Small intestine (tissue), 7 donors: Measurements from ENCODE around the gene SLC49A3. TPM values are rescaled to one million over a fixed set of nuclear protein-coding genes. Genes with fewer than 3 reads are reported as not detected.
"Not testable (repeated sequence)": the region's sequence is repeated elsewhere in the genome, so short reads cannot be mapped to it uniquely, and the experiment has no call there.

ENCODE experiments used
- DNase-seq, 2 donors: peaks; one replicate each; pipeline versions ENCODE4 v3.0.0 to v3.0.0-alpha.2; 2013
- FAIRE-seq: peaks from 2 replicates; lab custom pipeline; 2012; peaks lifted over from hg19 to GRCh38; lab: Jason Lieb, UNC
- H3K27ac ChIP-seq, 3 donors: one replicate each; pipeline ENCODE4 v1.5.1; 2013; ENCODE audit warnings: low read length in 2 of 3, mild to moderate bottlenecking in 2 of 3, control low read depth in 1 of 3, inconsistent platforms in 1 of 3, low read depth in 1 of 3, moderate library complexity in 1 of 3
- H3K27me3 ChIP-seq, 3 donors: one replicate each; pipeline ENCODE4 v1.6.1; 2013; ENCODE audit warnings: low read length in 3 of 3, inconsistent platforms in 1 of 3; ENCODE audit not compliant: control insufficient read depth in 3 of 3, insufficient read depth in 3 of 3
- H3K36me3 ChIP-seq, 3 donors: one replicate each; pipeline ENCODE4 v1.6.1; 2013; ENCODE audit warnings: low read length in 3 of 3, inconsistent platforms in 1 of 3, low read depth in 1 of 3, mild to moderate bottlenecking in 1 of 3, moderate library complexity in 1 of 3; ENCODE audit not compliant: control insufficient read depth in 3 of 3, insufficient read depth in 2 of 3
- H3K4me1 ChIP-seq, 3 donors: one replicate each; pipeline ENCODE4 v1.6.1; 2013; ENCODE audit warnings: low read length in 2 of 3, inconsistent platforms in 1 of 3, low read depth in 1 of 3, mild to moderate bottlenecking in 1 of 3, moderate library complexity in 1 of 3; ENCODE audit not compliant: control insufficient read depth in 3 of 3, insufficient read depth in 2 of 3
- H3K4me3 ChIP-seq, 3 donors: one replicate each; pipeline ENCODE4 v1.5.1; 2013; ENCODE audit warnings: low read length in 3 of 3, control low read depth in 1 of 3, inconsistent platforms in 1 of 3, low read depth in 1 of 3, mild to moderate bottlenecking in 1 of 3, moderate library complexity in 1 of 3
- H3K9me3 ChIP-seq, 2 donors: one replicate each; pipeline ENCODE4 v1.6.1; 2013; ENCODE audit warnings: low read depth in 1 of 2, low read length in 1 of 2; ENCODE audit not compliant: control insufficient read depth in 2 of 2, insufficient read depth in 1 of 2
- whole genome bisulfite sequencing, 3 donors: extraction: QIAGEN DNeasy Blood & Tissue Kit; methylation state at CpG; one replicate each; pipeline ENCODE4 v1.1.7; 2013; 5-methylcytosine and 5-hydroxymethylcytosine counted together
- polyA plus RNA-seq, 4 donors: library from polyadenylated mRNA; stranded (reverse) in 3 of 4; unstranded in 1 of 4; fragments of 200-250 nt in 3 of 4; fragments of 120-200 nt in 1 of 4; gene quantifications; one replicate each; pipeline versions ENCODE4 v1.2.1 to v1.2.3, GENCODE V29; 2013
- donor health status: healthy with polysubstance abuse.
- donor health status: control.
- donor health status: control.
- donor health status: Bipolar disorder and iron deficiency.
- donor health status: healthy.

The SLC49A3 gene
- polyA plus RNA-seq, 4 donors, result 3.4 to 7.8 (median 4.6) TPM

DNA sequence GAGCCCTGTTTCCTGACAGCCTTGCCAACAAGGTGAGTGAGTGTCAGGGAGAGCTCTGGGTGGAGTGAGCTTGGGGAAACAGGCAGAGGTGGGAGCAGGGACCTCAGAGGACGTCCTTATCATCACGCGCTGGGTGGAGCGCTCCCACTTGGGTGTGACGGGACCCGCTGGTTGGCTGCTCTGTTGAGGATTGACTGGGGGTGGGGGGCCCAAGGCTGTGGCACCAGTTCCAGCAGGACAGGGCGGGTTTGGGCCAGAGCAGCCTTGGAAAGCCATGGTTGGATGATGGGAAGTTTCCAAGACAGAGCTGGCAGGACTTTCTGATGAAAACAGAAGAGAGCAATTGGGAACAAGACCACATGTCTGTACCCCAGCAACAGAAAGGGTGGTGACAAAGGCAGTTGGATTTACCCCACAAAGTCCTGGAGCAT lies 13.7 kb upstream of the SLC49A3 start:
- FAIRE-seq (no peak), DNase-seq (peak in 1 of 2 donors; percentile 63)
- Histone ChIP-seq H3K27me3 (no peaks in the 10 kb centered on the region), H3K36me3 (peaks cover 0 to 2% (median 0%) of the 10 kb centered on the region in 3 donors), H3K4me3 (no peak overlapping the region), H3K27ac (no peak overlapping the region), H3K4me1 (peaks cover 0 to 25% (median 0%) of the 10 kb centered on the region in 3 donors), H3K9me3 (no peaks in the 10 kb centered on the region)
- WGBS, 3 donors, result 61 to 75% (median 65%) methylated on average over 7 of the region's 7 CpGs

GRCh38 chr4:700587-701264 lies 11.8 kb upstream of the SLC49A3 start:
- no peak overlapping the region for H3K4me3 ChIP-seq
- no peak for DNase-seq
- 67 to 77% (median 71%) methylated on average over 16 of the region's 16 CpGs for WGBS, 3 donors

DNA sequence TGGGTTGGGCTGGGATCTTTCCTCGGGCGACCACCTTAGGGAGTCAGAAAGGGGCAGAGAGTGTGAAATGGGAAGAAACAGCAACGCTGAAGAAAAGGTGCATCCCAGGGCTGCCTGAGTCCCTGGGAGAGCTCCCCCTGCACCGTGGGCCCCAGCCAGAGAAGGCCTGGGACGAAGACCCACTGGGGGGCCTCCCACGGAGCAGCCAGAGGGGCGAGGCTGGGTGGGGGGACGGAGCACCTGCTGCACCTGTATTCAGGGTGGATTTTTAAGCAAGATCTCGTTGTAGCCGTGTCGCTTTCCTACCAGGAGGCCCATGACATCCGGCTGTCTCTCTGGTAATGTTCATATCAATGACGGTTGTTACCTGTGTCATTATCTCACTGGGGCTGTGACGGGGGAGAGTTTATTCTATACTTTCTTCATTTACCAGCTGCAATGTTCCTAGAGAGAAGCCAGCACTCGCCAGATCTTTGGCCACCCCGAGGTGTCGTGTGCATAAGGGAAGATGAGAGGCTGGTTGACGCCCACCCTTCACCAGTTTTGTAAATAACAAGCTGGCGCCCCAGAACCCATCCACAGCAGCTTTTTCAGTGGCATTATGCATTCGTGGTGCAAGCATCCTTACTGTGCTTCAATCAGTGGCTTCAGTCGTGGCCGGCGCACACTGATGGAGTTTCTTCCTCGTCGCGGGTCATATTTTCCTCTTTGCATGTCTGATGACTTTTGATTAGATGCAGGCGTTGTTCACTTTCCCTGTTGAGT lies 11.0 kb upstream of the SLC49A3 start:
- Histone ChIP-seq H3K4me3 (no peak overlapping the region), H3K4me1 (peaks cover 0 to 22% (median 0%) of the 10 kb centered on the region in 3 donors), H3K27ac (peak overlapping the region in 1 of 3 donors; percentile 60), H3K36me3 (peaks cover 0 to 2% (median 0%) of the 10 kb centered on the region in 3 donors), H3K9me3 (no peaks in the 10 kb centered on the region), H3K27me3 (peaks cover 0 to 1% (median 0%) of the 10 kb centered on the region in 3 donors)
- FAIRE-seq (no peak), DNase-seq (no peak)
- 84 to 86% (median 85%) methylated on average over 27 of the region's 27 CpGs for WGBS, 3 donors

More at GRCh38 chr4:700587-701264, 11.8 kb upstream of the SLC49A3 start:
- H3K4me1 ChIP-seq, result peaks cover 0 to 22% (median 0%) of the 10 kb centered on the region in 3 donors
- peaks cover 0 to 2% (median 0%) of the 10 kb centered on the region in 3 donors for H3K36me3 ChIP-seq
- H3K27ac ChIP-seq, result no peak overlapping the region
- no peak for FAIRE-seq
- no peaks in the 10 kb centered on the region for H3K9me3 ChIP-seq
- H3K27me3 ChIP-seq, result no peaks in the 10 kb centered on the region

DNA sequence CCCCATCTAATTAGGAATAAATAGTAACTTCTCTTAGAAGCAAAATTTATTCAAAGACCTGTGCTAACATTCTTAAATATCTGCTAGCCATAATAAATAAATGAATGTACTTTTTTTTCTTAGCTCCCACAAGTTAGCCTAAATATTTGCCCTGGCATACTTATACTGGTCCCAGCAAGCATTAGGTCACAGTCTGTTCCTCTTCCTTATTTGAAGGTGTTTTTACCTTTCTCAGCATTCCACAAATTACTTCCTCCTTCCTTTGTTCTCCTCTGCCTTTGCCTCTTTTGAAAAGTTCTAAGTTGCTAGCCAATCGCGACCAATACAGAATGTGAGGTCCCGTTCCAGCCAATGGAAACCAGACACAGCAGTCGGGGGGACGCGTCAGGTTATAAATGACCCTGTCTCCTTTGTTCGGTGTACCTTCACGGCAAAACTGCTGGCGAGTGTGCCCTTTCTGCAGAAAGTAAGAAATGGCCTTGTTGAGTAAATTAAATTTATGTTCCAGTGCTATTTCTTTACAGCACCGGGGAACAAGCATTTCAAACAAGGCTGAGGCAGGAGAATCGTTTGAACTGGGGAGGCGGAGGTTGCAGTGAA lies 5.5 kb upstream of the SLC49A3 start:
- not testable (repeated sequence) for H3K4me1 ChIP-seq, FAIRE-seq, DNase-seq, H3K27me3 ChIP-seq, H3K36me3 ChIP-seq, H3K27ac ChIP-seq, H3K4me3 ChIP-seq, H3K9me3 ChIP-seq
- WGBS, 3 donors, result 84 to 90% (median 89%) methylated on average over 12 of the region's 12 CpGs

DNA sequence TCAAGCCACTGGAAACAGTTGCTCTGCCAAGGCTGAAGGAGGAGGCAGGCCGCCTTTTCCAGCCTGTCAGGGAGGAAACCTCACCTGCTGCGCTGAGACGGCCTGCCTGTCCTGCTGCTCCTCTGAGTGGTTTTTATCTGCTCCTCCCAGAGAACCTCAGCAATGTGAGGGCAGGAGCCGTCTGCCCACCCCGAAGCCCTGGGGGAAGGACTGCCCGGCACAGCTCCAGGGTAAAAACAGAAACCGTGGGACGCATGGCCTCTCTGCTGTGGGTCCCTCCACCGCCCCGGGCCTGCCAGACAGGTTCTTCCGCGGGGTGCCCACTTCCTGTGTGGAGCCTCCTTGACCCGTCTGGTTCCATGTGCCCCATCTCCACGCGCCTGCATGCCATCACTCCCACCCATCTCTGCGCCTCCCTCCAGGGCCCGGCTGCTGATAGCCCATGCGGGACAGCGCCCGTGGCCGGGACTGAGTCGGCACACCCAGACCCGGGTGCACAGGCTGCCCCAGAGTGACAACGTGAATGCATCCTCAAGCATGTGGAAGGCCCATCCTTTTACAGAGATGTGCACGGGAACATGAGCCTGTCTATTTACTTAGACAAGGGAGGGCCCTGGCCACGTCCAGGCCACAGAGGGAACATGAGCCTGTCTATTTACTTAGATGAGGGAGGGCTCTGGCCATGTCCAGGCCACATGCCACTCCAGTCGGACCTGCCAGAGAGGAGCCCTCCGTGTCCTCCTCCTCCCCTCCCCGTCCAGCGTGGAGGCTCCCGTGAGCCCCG lies 4.0 kb upstream of the SLC49A3 start:
- no peaks in the 10 kb centered on the region for H3K36me3 ChIP-seq
- H3K27me3 ChIP-seq, result peaks cover 0 to 2% (median 2%) of the 10 kb centered on the region in 3 donors
- no peak for DNase-seq
- no peak overlapping the region for H3K27ac ChIP-seq
- FAIRE-seq, result no peak
- H3K4me3 ChIP-seq, result no peak overlapping the region
- no peaks in the 10 kb centered on the region for H3K9me3 ChIP-seq
- WGBS, 3 donors, result 82 to 88% (median 85%) methylated on average over 30 to 32 of the region's 32 CpGs
- H3K4me1 ChIP-seq, result peaks cover 0 to 18% (median 5%) of the 10 kb centered on the region in 3 donors

GRCh38 chr4:689723-690122 lies 772 bp upstream of the SLC49A3 start:
- peak overlapping the region in 2 of 3 donors; percentile 57 to 84 for H3K27ac ChIP-seq
- peaks cover 0 to 2% (median 0%) of the 10 kb centered on the region in 3 donors for H3K27me3 ChIP-seq
- DNase-seq (no peak), FAIRE-seq (no peak)
- peak overlapping the region in 2 of 3 donors; percentile 32 to 49 for H3K4me3 ChIP-seq
- H3K4me1 ChIP-seq, result peaks cover 5 to 31% (median 5%) of the 10 kb centered on the region in 3 donors
- WGBS, 3 donors, result 74 to 81% (median 78%) methylated on average over 8 of the region's 8 CpGs
- H3K36me3 ChIP-seq, result peaks cover 0 to 5% (median 0%) of the 10 kb centered on the region in 3 donors
- H3K9me3 ChIP-seq, result no peaks in the 10 kb centered on the region

- peaks cover 5 to 42% (median 5%) of the 10 kb centered on the region in 3 donors for H3K4me1 ChIP-seq
- 43 to 69% (median 55%) methylated on average over 19 to 26 of the region's 26 CpGs for WGBS, 3 donors
- H3K36me3 ChIP-seq, result peaks cover 0 to 5% (median 0%) of the 10 kb centered on the region in 3 donors
- H3K4me3 ChIP-seq, result peak overlapping the region in 2 of 3 donors; percentile 36 to 49
- DNase-seq, result no peak
- peak overlapping the region in 2 of 3 donors; percentile 79 to 84 for H3K27ac ChIP-seq
- H3K27me3 ChIP-seq, result peaks cover 0 to 2% (median 0%) of the 10 kb centered on the region in 3 donors
- no peak for FAIRE-seq
- no peaks in the 10 kb centered on the region for H3K9me3 ChIP-seq
Observed at GRCh38 chr4:687971-688853, 739 bp downstream of the SLC49A3 start.
